Astrocyte of the hippocampus (primary cell): ENCODE data around the gene ZNF273.
"Not testable (repeated sequence)": the region's sequence is repeated elsewhere in the genome, so short reads cannot be mapped to it uniquely, and the experiment has no call there.

Experiments used
- DNase-seq: peaks from one replicate; pipeline ENCODE4 v3.0.0; 2011; ENCODE audit warnings: low read depth, low spot score

ZNF273 gene

GRCh38 chr7:64902806-64903721, at the start of gene ZNF273:
TSS of gene ZNF273 (plus strand) at chr7:64903273. CDS start at chr7:64903318, 45 bp downstream.
- DNase-seq: peak; percentile 94

- no peak for DNase-seq
These were observed 49.4 kb upstream of the ZNF273 start for GRCh38 chr7:64853679-64854078.

DNA sequence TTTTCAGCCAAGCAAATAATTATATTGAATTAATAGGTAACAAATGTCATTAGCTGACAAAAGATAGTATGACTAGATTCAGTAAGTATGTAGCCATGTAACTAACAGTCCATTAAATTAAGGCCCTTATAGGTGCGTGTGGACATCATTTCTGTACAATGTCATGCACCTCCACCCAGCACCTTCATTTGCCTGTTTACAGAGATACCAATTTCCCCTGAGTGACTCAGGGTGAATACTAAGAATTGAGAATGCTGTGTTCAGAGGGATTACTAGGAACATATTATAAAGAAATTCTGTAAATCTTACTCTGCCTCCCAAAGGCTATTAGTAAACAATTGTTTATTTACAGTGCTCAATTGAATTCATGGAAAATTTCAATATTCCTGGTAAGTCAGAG, 48.1 kb upstream of the ZNF273 start:
- no peak for DNase-seq

DNA sequence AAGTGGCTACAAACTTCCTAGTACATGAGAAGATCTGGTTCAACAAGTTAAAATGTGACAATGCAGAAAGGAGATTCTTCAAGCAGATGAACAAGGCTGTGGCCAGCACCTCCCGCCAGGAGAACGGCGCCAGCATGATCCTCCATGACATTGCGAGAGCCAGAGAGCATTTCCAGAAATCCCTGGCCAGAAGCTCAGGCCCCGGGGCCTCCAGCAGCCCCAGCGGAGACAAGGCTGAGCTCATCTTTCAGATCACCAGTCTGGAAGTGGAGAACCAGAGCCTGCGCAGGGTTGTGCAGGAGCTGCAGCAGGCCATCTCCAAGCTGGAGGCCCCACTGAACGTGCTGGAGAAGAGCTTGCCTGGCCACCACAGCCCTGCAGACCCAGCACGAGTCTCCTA, 40.1 kb upstream of the ZNF273 start:
- no peak for DNase-seq

DNA sequence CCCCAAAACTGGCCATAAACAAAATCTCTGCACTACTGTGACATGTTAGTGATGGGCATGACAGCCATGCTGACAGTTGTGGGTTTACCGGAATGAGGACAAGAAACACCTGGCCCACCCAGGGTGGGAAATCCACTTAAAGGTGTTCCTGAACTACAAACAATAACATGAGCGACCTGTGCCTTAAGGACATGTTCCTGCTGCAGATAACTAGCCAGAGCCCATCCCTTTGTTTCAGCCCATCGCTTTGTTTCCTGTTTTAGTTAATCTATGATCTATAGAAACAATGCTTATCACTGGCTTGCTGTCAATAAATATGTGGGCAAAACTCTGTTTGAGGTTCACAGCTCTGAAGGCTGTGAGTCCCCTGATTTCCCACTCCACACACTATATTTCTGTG, 39.5 kb upstream of the ZNF273 start:
- DNase-seq: not testable (repeated sequence)

DNA sequence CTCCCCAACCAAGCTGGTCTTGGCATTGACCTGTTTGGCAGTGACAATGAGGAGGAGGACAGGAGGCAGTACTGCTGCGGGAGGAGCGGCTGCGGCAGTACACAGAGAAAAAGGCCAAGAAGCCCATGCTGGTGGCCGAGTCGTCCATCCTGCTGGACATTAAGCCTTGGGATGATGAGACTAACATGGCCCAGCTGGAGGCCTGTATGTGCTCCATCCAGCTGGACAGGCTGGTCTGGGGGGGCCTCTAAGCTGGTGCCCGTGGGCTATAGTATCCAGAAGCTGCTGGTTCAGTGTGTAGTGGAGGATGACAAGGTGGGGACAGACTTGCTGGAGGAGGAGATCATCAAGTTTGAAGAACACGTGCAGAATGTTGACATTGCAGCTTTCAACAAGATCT, 39.1 kb upstream of the ZNF273 start:
- DNase-seq: no peak

- no peak for DNase-seq
These were observed 35.1 kb upstream of the ZNF273 start for GRCh38 chr7:64867863-64868440.

DNA sequence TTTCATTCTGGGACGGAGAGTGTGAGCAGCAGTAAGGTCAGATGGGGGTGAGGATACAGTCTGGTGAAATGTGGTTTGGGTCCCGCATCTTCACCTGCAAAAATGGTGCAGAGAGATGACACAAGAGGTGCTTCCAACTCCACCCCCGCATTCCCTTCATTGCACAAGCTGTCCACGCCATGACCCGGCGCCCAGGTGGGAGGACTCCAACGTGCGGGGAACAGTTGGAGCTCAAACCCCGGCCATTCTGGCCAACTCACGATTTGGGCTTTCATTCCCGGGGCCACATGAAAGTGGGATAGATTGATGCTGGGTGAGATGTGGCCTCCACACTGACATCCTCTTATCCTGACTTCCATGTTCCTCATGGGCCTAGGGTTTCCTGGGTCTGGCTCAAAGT, 34.6 kb upstream of the ZNF273 start:
- DNase-seq: no peak

- no peak for DNase-seq
These were observed 33.9 kb upstream of the ZNF273 start for GRCh38 chr7:64869121-64869725.

- DNase-seq: no peak
These were observed 33.0 kb upstream of the ZNF273 start for GRCh38 chr7:64869912-64870562.

DNA sequence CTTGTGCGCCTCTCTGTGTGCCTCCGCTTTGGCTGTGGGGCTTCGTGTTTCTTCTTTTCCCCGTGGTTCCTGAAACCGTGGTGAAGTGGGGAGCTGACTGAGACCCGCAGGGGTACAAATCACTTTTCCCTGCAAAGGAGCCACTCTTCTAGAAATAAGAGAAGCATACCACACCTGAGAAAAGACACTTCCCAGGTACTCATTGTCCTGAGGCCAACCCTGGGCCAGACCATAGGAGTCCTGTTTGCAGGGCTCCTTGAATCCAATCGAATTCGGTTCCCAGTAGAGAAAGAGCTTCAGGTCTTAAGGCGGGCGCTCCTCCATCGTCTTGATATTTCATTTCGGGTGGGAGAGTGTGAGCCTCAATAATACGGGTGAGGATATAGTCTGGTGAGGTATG, 32.4 kb upstream of the ZNF273 start:
- DNase-seq: no peak

DNA sequence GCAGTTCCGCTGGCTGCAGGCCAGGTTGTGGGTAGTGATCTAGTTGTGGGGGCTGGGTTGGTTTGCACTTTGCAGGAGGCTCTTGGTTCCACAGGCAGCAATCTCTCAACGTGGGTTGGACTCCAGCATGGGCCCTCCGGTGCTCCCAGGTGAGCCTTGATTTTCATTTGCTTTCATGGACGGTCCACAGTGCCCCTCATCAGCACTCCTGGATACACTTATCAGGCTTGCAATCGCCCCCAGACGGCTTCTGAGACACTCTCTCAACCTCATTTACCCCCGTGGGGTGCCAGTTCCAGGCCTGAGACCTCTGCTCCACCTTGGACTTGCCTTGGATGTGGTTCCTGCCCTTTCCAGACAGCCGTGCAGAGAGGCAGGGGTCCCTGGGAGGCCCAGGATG, 31.3 kb upstream of the ZNF273 start:
- DNase-seq: no peak

GRCh38 chr7:64872351-64873154, 30.5 kb upstream of the ZNF273 start:
- DNase-seq: no peak

GRCh38 chr7:64873155-64873500, 29.9 kb upstream of the ZNF273 start:
- no peak for DNase-seq

DNA sequence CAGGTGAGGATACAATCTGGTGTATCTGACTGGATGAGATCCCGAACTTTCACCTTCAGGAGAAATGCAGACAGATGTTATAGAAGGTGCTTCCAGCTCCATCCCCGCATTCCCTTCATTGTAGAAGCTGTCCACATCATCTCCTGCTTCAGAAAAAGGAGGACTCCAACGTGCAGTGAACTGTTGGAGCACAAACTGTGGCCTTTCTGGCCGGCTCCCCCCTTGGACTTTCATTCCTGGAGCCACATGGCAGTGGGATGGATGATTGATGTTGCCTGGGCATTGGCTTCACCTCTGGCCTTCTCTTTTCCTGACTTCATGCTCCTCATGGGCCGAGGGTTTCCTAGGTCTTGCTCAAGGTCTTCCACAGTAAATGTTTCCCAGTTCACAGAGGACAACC, 29.6 kb upstream of the ZNF273 start:
- DNase-seq: no peak

DNA sequence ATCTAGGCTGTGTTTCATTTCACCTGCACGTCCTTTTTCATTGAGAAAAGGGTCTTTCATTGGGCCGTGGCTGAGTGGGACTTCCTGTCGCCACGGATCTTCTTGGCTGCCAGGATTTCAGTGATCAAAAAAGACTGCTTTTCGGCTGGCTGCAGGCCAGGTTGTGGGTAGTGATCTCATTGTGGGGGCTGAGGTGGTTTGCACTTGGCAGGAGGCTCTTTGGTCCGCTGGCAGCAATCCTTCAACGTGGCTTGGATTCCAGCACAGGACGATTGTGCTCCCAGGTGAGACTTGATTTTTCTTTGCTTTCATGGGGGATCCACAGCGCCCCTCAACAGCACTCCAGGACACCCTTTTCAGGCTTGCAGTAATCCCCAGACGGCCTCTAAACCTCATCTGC, 29.0 kb upstream of the ZNF273 start:
- peak; percentile 91 for DNase-seq

DNA sequence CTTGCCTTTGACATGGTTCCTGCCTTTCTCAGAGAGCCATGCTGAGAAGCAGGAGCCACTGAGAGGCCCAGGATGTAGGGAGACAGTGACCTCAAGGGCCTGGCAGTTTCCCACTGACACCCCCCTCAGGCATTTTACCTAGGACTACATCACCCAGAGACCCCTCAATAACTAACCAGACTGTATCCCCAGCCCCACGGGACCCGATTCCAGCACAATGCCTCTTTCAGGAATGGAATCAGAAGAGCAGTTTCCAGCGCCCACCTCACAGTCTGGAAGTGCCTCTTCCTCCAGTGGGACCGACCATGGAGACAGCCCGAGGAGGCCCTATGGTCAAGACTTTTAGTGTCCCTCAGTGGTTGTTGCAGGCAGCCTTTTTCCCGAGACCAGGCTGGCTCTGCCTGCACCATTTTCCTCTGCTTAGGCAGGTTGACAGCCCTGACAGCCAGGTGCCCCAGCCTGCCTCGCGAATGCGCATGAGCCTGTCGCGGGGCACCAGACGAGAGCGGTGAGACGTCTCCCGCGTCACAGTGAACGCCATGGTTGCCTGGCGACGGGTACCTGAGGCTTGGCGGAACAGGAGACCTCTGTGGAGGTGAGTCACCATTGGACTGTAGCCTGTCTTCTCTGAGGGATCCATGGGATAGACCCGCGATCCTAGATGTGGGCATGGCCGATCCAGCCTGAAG, 28.4 kb upstream of the ZNF273 start:
- DNase-seq: no peak

DNA sequence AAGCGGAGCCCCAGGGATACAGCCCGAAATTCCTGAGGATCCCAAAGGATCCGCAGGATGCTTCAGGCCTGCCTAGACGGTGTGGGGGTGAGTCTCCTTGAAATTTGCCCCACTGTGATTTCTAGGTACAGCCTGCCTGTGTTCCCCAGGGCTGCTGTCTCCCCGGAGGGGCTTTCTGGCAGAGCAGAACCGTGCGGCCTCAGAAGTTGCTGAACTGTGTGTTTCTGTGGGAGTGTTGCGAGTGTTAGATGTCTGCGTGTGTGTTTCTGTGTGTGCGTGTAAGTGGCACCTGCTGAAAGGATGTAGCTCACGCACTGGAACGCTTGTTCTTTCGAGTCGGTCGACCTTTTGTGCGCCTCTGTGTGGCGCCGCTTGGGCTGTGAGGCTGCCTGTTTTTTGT, 27.8 kb upstream of the ZNF273 start:
- no peak for DNase-seq

DNA sequence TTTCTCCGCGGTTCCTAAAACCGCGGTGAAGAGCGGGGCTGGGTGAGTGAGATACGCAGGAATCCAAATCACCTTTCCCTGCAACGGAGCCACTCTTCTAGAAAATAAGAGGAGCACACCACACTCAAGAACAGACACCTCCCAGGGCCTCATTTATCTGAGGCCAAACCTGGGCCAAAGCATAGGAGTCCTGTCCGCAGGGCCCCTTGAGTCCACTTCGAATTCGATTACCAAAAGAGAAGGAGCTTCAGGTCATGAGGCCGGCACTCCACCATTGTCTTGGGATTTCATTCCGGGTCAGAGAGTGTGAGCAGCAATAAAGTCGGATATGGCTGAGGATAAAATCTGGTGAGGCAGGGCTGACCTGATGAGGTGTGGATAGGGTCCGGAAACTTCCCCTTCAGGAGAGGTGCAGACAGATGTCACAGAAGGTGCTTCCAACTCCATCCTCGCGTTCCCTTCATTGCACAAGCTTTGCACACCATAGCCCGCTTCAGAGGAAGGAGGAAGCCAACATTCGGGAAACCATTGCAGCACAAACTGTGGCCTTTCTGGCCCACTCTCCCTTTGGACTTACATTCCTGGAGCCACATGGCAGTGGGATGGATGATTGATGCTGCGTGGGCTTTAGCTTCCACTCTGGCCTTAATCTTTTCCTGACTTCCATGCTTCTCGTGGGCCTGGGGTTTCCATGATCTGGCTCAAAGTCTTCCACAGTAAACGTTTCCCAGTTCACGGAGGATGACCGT, 27.2 kb upstream of the ZNF273 start:
- no peak for DNase-seq
